ENCODE data around the gene IGSF11.

IGSF11 gene

DNA sequence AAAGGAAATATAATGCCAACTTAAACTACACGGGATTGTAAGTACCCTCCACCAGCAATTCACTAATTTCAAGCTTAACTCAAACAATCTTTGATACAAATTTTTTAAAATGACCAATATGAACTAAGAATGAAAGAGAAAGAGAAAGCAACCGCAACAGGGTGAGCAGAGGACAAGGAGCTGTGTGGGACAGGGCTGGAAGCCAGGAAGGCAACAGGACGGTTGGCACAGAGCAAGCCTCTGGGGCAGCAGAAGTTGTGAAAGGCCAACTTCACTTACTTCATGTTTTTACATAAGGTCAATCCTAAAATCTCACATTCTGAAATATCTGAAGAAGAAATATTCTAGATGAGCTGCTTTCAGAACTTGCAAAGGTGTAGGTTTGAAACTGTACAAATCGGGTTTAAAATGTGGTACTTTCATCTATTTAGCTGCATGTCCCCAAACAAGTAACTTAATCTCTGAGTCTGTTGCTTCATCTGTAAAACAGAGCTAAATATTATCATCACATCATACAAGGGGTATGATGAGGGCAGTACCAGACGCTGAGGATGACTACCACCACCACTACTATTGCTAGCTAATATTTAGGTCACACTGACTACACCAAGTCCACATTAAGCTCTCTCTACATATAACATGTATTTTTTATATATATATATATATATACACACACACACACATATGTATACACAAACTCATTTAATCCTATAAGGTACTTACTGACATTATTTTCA, 101.7 kb downstream of the IGSF11 start:
- TF ChIP-seq, protein P1, sequence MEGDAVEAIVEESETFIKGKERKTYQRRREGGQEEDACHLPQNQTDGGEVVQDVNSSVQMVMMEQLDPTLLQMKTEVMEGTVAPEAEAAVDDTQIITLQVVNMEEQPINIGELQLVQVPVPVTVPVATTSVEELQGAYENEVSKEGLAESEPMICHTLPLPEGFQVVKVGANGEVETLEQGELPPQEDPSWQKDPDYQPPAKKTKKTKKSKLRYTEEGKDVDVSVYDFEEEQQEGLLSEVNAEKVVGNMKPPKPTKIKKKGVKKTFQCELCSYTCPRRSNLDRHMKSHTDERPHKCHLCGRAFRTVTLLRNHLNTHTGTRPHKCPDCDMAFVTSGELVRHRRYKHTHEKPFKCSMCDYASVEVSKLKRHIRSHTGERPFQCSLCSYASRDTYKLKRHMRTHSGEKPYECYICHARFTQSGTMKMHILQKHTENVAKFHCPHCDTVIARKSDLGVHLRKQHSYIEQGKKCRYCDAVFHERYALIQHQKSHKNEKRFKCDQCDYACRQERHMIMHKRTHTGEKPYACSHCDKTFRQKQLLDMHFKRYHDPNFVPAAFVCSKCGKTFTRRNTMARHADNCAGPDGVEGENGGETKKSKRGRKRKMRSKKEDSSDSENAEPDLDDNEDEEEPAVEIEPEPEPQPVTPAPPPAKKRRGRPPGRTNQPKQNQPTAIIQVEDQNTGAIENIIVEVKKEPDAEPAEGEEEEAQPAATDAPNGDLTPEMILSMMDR (IDR thresholded peaks at IDR 0.05; ENCODE audit: control insufficient read depth, insufficient read depth, low read depth, low read length, missing control alignments), result no peak
- no peak overlapping the region for H3K4me3 ChIP-seq (ENCODE audit: control insufficient read depth, low read depth, low read length)
- DNase-seq (ENCODE audit: low read depth), result no peak

DNA sequence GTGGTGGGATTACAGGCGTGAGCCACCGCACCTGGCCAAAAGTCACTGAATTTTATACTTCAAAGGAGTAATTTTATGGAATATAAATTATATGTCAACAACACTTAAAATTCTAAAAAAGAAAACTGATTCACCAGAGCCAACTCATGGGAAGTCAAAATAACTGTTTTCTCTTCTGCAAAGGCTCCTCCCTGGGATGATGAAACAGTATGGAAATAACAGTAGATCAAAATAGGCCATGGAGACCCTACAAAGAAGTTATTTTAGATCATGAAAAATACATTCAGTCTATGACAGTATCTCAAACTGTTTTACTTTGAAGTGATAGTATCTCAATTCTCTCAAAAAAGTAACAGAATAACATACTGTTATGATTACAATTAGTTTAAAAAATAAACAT, 102.7 kb downstream of the IGSF11 start:
- no peak overlapping the region for H3K4me3 ChIP-seq (ENCODE audit: control insufficient read depth, low read depth, low read length)
- TF ChIP-seq, protein P1 (IDR thresholded peaks at IDR 0.05; ENCODE audit: control insufficient read depth, insufficient read depth, low read depth, low read length, missing control alignments), result no peak
- no peak for DNase-seq (ENCODE audit: low read depth)

DNA sequence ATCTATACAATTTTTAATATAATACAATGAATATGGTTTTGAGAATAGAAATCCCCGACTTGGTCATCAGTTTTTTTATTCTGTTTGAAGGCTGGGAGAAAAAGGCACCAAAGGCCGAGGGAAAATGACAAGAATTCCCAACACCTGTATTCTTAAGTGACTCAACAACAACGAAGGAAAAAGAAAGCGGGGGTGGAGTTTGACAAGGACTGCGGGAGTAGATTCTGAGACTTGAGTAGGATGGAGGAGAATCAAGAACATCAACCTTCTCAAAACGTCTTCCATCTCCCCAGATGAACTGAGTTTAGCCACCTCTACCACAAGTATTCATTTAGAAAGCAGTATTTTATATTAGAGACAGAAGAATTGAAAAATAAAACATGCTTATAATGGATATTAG, 107.2 kb downstream of the IGSF11 start:
- DNase-seq (ENCODE audit: low read depth), result no peak
- no peak overlapping the region for H3K4me3 ChIP-seq (ENCODE audit: control insufficient read depth, low read depth, low read length)
- TF ChIP-seq, protein P1 (IDR thresholded peaks at IDR 0.05; ENCODE audit: control insufficient read depth, insufficient read depth, low read depth, low read length, missing control alignments), result no peak

DNA sequence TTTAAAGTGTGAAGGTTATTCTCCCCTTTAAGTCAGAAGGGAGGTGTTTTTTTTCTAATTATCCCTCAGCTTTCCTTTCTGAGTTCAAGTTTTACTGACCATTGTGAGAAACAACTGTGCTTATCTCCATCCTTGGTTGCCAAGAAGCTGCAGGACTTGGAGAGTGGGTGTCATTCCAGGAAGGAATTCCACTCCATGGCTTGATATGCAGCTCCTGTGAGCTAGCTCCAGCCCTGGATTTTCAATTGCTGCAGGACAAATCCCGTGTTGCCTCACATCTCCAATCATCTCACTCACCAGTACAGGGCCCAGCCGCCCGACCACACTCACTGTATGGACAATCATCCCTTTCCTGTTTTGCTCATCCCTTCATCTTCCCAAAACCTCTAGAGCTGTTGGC, 122.5 kb downstream of the IGSF11 start:
- TF ChIP-seq, protein P1 (IDR thresholded peaks at IDR 0.05; ENCODE audit: control insufficient read depth, insufficient read depth, low read depth, low read length, missing control alignments), result no peak
- H3K4me3 ChIP-seq (ENCODE audit: control insufficient read depth, low read depth, low read length), result no peak overlapping the region
- DNase-seq (ENCODE audit: low read depth), result no peak

DNA sequence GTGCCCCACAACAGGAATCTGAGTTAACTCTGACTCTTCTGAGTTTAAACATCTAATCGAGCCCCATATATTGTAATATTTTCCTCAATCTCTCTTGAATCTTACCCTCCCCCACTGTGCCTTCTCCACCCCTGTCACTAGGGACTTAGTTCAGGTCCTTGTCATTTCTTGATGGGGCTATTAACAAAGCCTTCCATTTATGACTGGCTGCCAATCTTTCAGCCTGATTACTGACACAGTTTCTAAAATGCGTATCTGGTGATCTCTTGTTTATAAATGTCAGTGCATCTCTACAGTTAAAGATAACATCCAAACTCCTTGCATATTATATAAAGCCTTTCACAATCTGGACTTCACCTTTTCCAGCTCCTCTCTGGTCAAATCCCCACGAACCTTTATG, 124.3 kb downstream of the IGSF11 start:
- no peak overlapping the region for H3K4me3 ChIP-seq (ENCODE audit: control insufficient read depth, low read depth, low read length)
- TF ChIP-seq, protein P1 (IDR thresholded peaks at IDR 0.05; ENCODE audit: control insufficient read depth, insufficient read depth, low read depth, low read length, missing control alignments), result no peak
- DNase-seq (ENCODE audit: low read depth), result no peak

DNA sequence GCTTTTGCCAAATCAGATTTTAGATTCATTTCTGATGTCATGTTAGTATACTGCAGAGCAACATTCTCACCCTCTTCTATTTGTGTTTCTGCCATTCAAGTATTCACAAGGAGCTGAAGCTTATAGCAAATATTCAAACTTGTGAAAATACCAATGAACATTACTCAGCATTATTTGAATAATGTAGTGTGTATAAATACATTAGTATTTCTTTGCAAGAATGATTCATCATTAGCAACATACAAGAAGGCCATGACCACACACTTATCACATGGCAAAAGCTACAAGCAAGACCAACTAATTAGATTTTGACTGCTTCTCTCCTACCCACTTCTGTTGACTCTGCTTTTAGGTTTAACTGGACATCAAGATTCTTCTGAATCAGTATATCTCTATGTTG, 124.9 kb downstream of the IGSF11 start:
- TF ChIP-seq, protein P1 (IDR thresholded peaks at IDR 0.05; ENCODE audit: control insufficient read depth, insufficient read depth, low read depth, low read length, missing control alignments), result no peak
- DNase-seq (ENCODE audit: low read depth), result no peak
- no peak overlapping the region for H3K4me3 ChIP-seq (ENCODE audit: control insufficient read depth, low read depth, low read length)
